Glutamatergic neuron (in vitro differentiated cells): ENCODE data around the gene RSPO1. TPM values are rescaled to one million over a fixed set of nuclear protein-coding genes. Genes with fewer than 3 reads are reported as not detected.

ENCODE experiments used
- DNase-seq: peaks from one replicate; pipeline ENCODE4 v3.0.0; 2022
- H3K27ac Mint-ChIP-seq: one replicate; pipeline ENCODE4 v1.8.0; 2020; ENCODE audit warnings: mild to moderate bottlenecking, mixed read lengths, inconsistent platforms; ENCODE audit not compliant: unreplicated experiment
- H3K27me3 Mint-ChIP-seq: one replicate; pipeline ENCODE4 v1.8.0; 2020; ENCODE audit warnings: mild to moderate bottlenecking, moderate library complexity, mixed read lengths, inconsistent platforms; ENCODE audit not compliant: unreplicated experiment
- H3K36me3 Mint-ChIP-seq: one replicate; pipeline ENCODE4 v1.8.0; 2020; ENCODE audit warnings: mild to moderate bottlenecking, mixed read lengths, inconsistent platforms; ENCODE audit not compliant: unreplicated experiment
- H3K4me1 Mint-ChIP-seq: one replicate; pipeline ENCODE4 v1.8.0; 2020; ENCODE audit warnings: mild to moderate bottlenecking, low read depth, mixed read lengths, inconsistent platforms; ENCODE audit not compliant: unreplicated experiment
- H3K4me3 Mint-ChIP-seq: one replicate; pipeline ENCODE4 v1.8.0; 2020; ENCODE audit warnings: mild to moderate bottlenecking, mixed read lengths, inconsistent platforms; ENCODE audit not compliant: unreplicated experiment
- H3K9me3 Mint-ChIP-seq: one replicate; pipeline ENCODE4 v1.8.0; 2020; ENCODE audit warnings: mild to moderate bottlenecking, moderate library complexity, mixed read lengths, inconsistent platforms; ENCODE audit not compliant: unreplicated experiment
- total RNA-seq: library from RNA; stranded (reverse); fragmentation: NEBNext Ultra II Directional; extraction: Animal tissue kit (Norgen Biotek cat#: 25700); gene quantifications from one replicate; pipeline ENCODE4 v1.2.1, GENCODE V29; 2021; ENCODE audit not compliant: unreplicated experiment
- TF ChIP-seq, protein P1 (sequence below): fragments of 200-600 bp; sonication (generic); IDR thresholded peaks from one replicate; pipeline ENCODE4 v1.5.0; 2021; ENCODE audit not compliant: partially characterized antibody, unreplicated experiment

Gene RSPO1
- total RNA-seq, 1 donor from 2014 or later, result not detected

DNA sequence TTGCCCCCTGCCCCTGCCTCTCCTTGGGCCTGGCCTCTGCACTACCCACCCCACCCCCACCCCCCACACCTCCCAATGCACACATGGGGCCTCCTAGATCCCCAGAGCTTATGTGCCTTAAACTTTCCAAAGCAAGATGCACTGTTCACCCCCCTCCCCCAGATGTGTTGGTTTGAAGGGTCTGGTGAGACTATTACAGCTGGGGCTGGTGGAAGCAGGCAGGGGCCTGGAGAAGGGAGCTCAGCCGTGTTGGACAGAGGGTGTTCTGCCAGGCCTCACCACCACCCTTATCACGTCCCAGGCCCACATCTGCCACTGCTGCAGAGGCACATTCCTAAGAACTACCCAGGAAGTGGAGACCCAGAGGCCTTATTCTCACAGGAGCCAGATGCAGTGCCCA, 18.3 kb upstream of the RSPO1 start:
- Mint-ChIP-seq H3K27me3 (peaks cover 7% of the 10 kb centered on the region), H3K4me3 (no peak overlapping the region), H3K9me3 (peaks cover 2% of the 10 kb centered on the region), H3K4me1 (no peaks in the 10 kb centered on the region), H3K36me3 (no peaks in the 10 kb centered on the region), H3K27ac (no peak overlapping the region)
- no peak for DNase-seq
- TF ChIP-seq, protein P1, sequence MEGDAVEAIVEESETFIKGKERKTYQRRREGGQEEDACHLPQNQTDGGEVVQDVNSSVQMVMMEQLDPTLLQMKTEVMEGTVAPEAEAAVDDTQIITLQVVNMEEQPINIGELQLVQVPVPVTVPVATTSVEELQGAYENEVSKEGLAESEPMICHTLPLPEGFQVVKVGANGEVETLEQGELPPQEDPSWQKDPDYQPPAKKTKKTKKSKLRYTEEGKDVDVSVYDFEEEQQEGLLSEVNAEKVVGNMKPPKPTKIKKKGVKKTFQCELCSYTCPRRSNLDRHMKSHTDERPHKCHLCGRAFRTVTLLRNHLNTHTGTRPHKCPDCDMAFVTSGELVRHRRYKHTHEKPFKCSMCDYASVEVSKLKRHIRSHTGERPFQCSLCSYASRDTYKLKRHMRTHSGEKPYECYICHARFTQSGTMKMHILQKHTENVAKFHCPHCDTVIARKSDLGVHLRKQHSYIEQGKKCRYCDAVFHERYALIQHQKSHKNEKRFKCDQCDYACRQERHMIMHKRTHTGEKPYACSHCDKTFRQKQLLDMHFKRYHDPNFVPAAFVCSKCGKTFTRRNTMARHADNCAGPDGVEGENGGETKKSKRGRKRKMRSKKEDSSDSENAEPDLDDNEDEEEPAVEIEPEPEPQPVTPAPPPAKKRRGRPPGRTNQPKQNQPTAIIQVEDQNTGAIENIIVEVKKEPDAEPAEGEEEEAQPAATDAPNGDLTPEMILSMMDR, result no peak

GRCh38 chr1:37651803-37652202, 17.1 kb upstream of the RSPO1 start:
- H3K27ac Mint-ChIP-seq, result peak overlapping the region; percentile 18
- no peak overlapping the region for H3K4me3 Mint-ChIP-seq

GRCh38 chr1:37650721-37651120, 16.0 kb upstream of the RSPO1 start:
- TF ChIP-seq, protein P1, result no peak
- no peak for DNase-seq
- Mint-ChIP-seq H3K27ac (no peak overlapping the region), H3K4me1 (no peaks in the 10 kb centered on the region), H3K9me3 (peaks cover 2% of the 10 kb centered on the region), H3K27me3 (peaks cover 5% of the 10 kb centered on the region), H3K4me3 (no peak overlapping the region), H3K36me3 (no peaks in the 10 kb centered on the region)

More at GRCh38 chr1:37651803-37652202, 17.1 kb upstream of the RSPO1 start:
- peaks cover 2% of the 10 kb centered on the region for H3K9me3 Mint-ChIP-seq
- TF ChIP-seq, protein P1, result no peak
- H3K4me1 Mint-ChIP-seq, result no peaks in the 10 kb centered on the region
- H3K27me3 Mint-ChIP-seq, result peaks cover 7% of the 10 kb centered on the region
- no peak for DNase-seq
- no peaks in the 10 kb centered on the region for H3K36me3 Mint-ChIP-seq

- H3K4me1 Mint-ChIP-seq, result no peaks in the 10 kb centered on the region
- TF ChIP-seq, protein P1, result no peak
- H3K36me3 Mint-ChIP-seq, result no peaks in the 10 kb centered on the region
- H3K4me3 Mint-ChIP-seq, result no peak overlapping the region
- H3K27me3 Mint-ChIP-seq, result peaks cover 5% of the 10 kb centered on the region
- no peak overlapping the region for H3K27ac Mint-ChIP-seq
- DNase-seq, result no peak
- H3K9me3 Mint-ChIP-seq, result peaks cover 2% of the 10 kb centered on the region
Measured at GRCh38 chr1:37650173-37650572, 15.5 kb upstream of the RSPO1 start.

GRCh38 chr1:37647281-37647680, 12.6 kb upstream of the RSPO1 start:
- Mint-ChIP-seq H3K4me3 (no peak overlapping the region), H3K9me3 (peaks cover 2% of the 10 kb centered on the region), H3K27me3 (peaks cover 8% of the 10 kb centered on the region), H3K27ac (no peak overlapping the region), H3K36me3 (no peaks in the 10 kb centered on the region), H3K4me1 (no peaks in the 10 kb centered on the region)
- DNase-seq, result no peak
- TF ChIP-seq, protein P1, result no peak
